Astrocyte of the cerebellum (primary cell): ENCODE data around the gene OASL.

ENCODE experiments used
- DNase-seq: peaks from one replicate; pipeline ENCODE4 v3.0.0-alpha.2; 2011; ENCODE audit warnings: low read depth
- H3K4me3 ChIP-seq: 2 replicates; pipeline ENCODE4 v1.5.1; 2011; ENCODE audit warnings: mild to moderate bottlenecking, low read depth, low read length, moderate library complexity
- CTCF ChIP-seq: IDR thresholded peaks from 2 replicates; pipeline ENCODE4 v1.5.1; 2012; ENCODE audit warnings: low read length, low read depth, moderate library complexity, mild to moderate bottlenecking; ENCODE audit errors: missing control alignments
- in situ Hi-C: cut with HindIII; loops from 2 replicates; pipeline ENCODE4 v1.10.0; 2017; ENCODE audit warnings: low sequenced_read_pairs

OASL gene

GRCh38 chr12:121001841-121002483 lies 37.1 kb downstream of the OASL start:
- DNase-seq: no peak
- in situ Hi-C loops: loop anchor here (10.0 kb wide), 1 partner anchor 357 kb away; the partner anchor contains the start of gene CABP1
- no peak for TF ChIP-seq CTCF
- no peak overlapping the region for H3K4me3 ChIP-seq

GRCh38 chr12:121001060-121001459 lies 38.0 kb downstream of the OASL start:
- H3K4me3 ChIP-seq: no peak overlapping the region
- no peak for DNase-seq
- no peak for TF ChIP-seq CTCF
- in situ Hi-C loops: loop anchor here (10.0 kb wide), 1 partner anchor 356 kb away; the partner anchor contains the start of gene CABP1

- no peak for TF ChIP-seq CTCF
- no peak overlapping the region for H3K4me3 ChIP-seq
- DNase-seq: no peak
- in situ Hi-C loops: loop anchor here (10.0 kb wide), 1 partner anchor 356 kb away; the partner anchor contains the start of gene CABP1
Measured at GRCh38 chr12:121000530-121000929, 38.5 kb downstream of the OASL start.

GRCh38 chr12:120999191-121000120 lies 39.6 kb downstream of the OASL start:
- in situ Hi-C loops: loop anchor here (10.0 kb wide), 1 partner anchor 355 kb away; the partner anchor contains the start of gene CABP1
- DNase-seq: no peak

GRCh38 chr12:120998435-120998834 lies 40.6 kb downstream of the OASL start:
- no peak overlapping the region for H3K4me3 ChIP-seq
- in situ Hi-C loops: no loop called here
- DNase-seq: no peak
- TF ChIP-seq CTCF: no peak

More at GRCh38 chr12:120999191-121000120, 39.6 kb downstream of the OASL start:
- TF ChIP-seq CTCF: no peak
- no peak overlapping the region for H3K4me3 ChIP-seq

GRCh38 chr12:120997448-120997847 lies 41.6 kb downstream of the OASL start:
- in situ Hi-C loops: no loop called here
- DNase-seq: no peak
- H3K4me3 ChIP-seq: no peak overlapping the region
- no peak for TF ChIP-seq CTCF
